ENCODE measurements around the gene KDM2A.

KDM2A gene

DNA sequence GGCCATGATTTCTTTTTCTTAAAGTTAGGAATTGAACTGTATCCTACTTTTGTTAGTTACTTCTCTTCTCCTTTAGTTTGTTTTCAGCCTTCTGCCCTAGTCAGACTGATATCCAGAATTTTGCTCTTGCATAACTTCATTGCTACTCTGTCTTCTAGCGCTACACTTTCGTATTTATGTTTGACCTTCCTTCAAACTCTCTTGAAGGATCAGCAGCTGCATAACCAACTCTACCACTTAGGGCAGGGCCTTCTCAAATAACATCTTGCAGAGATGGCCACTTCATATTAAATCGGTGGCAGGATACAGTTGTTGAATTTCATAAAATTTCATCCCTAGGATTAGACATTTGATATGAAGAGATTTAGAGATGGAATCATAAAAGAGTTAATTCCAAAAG lies 43.9 kb downstream of the KDM2A start:
- Histone ChIP-seq H3K4me1 (ENCODE audit: control insufficient read depth, insufficient read depth, low read length) (no peaks in the 10 kb centered on the region), H3K9me3 (ENCODE audit: control insufficient read depth, insufficient read depth, low read depth, low read length) (no peaks in the 10 kb centered on the region), H3K27ac (ENCODE audit: extremely low read depth, low read depth, low read length) (no peak overlapping the region), H3K4me3 (ENCODE audit: low read depth, low read length) (no peak overlapping the region), H3K36me3 (ENCODE audit: control insufficient read depth in 2 of 2, insufficient read depth in 1 of 2, low read length in 2 of 2) (peaks cover 0 to 3% of the 10 kb centered on the region in 2 experiments; a peak in 1 of 3 replicates)
- ChIA-PET CTCF (no interaction called here), POLR2A (no interaction called here)
- TF ChIP-seq, protein P1, sequence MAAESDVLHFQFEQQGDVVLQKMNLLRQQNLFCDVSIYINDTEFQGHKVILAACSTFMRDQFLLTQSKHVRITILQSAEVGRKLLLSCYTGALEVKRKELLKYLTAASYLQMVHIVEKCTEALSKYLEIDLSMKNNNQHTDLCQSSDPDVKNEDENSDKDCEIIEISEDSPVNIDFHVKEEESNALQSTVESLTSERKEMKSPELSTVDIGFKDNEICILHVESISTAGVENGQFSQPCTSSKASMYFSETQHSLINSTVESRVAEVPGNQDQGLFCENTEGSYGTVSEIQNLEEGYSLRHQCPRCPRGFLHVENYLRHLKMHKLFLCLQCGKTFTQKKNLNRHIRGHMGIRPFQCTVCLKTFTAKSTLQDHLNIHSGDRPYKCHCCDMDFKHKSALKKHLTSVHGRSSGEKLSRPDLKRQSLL (tag by site-specific recombination; IDR thresholded peaks at IDR 0.05) = no peak
- no peak for TF ChIP-seq ZNF174 (tag by site-specific recombination; IDR thresholded peaks at IDR 0.05)
- TF ChIP-seq ZNF501 (tag by site-specific recombination; IDR thresholded peaks at IDR 0.05) = no peak
- no peak for TF ChIP-seq ZNF292 (tag by site-specific recombination; IDR thresholded peaks at IDR 0.05; ENCODE audit: borderline replicate concordance, low read depth)
- TF ChIP-seq, protein P2, sequence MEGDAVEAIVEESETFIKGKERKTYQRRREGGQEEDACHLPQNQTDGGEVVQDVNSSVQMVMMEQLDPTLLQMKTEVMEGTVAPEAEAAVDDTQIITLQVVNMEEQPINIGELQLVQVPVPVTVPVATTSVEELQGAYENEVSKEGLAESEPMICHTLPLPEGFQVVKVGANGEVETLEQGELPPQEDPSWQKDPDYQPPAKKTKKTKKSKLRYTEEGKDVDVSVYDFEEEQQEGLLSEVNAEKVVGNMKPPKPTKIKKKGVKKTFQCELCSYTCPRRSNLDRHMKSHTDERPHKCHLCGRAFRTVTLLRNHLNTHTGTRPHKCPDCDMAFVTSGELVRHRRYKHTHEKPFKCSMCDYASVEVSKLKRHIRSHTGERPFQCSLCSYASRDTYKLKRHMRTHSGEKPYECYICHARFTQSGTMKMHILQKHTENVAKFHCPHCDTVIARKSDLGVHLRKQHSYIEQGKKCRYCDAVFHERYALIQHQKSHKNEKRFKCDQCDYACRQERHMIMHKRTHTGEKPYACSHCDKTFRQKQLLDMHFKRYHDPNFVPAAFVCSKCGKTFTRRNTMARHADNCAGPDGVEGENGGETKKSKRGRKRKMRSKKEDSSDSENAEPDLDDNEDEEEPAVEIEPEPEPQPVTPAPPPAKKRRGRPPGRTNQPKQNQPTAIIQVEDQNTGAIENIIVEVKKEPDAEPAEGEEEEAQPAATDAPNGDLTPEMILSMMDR (tag by site-specific recombination; IDR thresholded peaks at IDR 0.05) = no peak
- TF ChIP-seq ZNF302 (tag by site-specific recombination; IDR thresholded peaks at IDR 0.05; ENCODE audit: low read depth) = no peak
- no peak for TF ChIP-seq OVOL3 (tag by site-specific recombination; IDR thresholded peaks at IDR 0.05)
- TF ChIP-seq MZF1 (tag by site-specific recombination; IDR thresholded peaks at IDR 0.05; ENCODE audit: borderline replicate concordance) = no peak
- TF ChIP-seq, protein P3, sequence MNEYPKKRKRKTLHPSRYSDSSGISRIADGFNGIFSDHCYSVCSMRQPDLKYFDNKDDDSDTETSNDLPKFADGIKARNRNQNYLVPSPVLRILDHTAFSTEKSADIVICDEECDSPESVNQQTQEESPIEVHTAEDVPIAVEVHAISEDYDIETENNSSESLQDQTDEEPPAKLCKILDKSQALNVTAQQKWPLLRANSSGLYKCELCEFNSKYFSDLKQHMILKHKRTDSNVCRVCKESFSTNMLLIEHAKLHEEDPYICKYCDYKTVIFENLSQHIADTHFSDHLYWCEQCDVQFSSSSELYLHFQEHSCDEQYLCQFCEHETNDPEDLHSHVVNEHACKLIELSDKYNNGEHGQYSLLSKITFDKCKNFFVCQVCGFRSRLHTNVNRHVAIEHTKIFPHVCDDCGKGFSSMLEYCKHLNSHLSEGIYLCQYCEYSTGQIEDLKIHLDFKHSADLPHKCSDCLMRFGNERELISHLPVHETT (tag by site-specific recombination; IDR thresholded peaks at IDR 0.05) = no peak
- TF ChIP-seq, protein P4, sequence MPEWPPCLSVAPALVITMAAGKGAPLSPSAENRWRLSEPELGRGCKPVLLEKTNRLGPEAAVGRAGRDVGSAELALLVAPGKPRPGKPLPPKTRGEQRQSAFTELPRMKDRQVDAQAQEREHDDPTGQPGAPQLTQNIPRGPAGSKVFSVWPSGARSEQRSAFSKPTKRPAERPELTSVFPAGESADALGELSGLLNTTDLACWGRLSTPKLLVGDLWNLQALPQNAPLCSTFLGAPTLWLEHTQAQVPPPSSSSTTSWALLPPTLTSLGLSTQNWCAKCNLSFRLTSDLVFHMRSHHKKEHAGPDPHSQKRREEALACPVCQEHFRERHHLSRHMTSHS (tag by site-specific recombination; IDR thresholded peaks at IDR 0.05) = no peak
- no peak for TF ChIP-seq TRIM28 (IDR thresholded peaks at IDR 0.05; ENCODE audit: borderline replicate concordance, low read length)
- TF ChIP-seq ZNF19 (tag by site-specific recombination; IDR thresholded peaks at IDR 0.05; ENCODE audit: low read depth) = no peak
- TF ChIP-seq, protein P5, sequence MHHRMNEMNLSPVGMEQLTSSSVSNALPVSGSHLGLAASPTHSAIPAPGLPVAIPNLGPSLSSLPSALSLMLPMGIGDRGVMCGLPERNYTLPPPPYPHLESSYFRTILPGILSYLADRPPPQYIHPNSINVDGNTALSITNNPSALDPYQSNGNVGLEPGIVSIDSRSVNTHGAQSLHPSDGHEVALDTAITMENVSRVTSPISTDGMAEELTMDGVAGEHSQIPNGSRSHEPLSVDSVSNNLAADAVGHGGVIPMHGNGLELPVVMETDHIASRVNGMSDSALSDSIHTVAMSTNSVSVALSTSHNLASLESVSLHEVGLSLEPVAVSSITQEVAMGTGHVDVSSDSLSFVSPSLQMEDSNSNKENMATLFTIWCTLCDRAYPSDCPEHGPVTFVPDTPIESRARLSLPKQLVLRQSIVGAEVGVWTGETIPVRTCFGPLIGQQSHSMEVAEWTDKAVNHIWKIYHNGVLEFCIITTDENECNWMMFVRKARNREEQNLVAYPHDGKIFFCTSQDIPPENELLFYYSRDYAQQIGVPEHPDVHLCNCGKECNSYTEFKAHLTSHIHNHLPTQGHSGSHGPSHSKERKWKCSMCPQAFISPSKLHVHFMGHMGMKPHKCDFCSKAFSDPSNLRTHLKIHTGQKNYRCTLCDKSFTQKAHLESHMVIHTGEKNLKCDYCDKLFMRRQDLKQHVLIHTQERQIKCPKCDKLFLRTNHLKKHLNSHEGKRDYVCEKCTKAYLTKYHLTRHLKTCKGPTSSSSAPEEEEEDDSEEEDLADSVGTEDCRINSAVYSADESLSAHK (tag by site-specific recombination; IDR thresholded peaks at IDR 0.05) = no peak
- no peak for TF ChIP-seq ZNF184 (tag by site-specific recombination; IDR thresholded peaks at IDR 0.05)
- no peak for TF ChIP-seq ZNF214 (tag by site-specific recombination; IDR thresholded peaks at IDR 0.05; ENCODE audit: borderline replicate concordance)
- TF ChIP-seq ZNF112 (tag by site-specific recombination; IDR thresholded peaks at IDR 0.05) = no peak
- TF ChIP-seq, protein P6, sequence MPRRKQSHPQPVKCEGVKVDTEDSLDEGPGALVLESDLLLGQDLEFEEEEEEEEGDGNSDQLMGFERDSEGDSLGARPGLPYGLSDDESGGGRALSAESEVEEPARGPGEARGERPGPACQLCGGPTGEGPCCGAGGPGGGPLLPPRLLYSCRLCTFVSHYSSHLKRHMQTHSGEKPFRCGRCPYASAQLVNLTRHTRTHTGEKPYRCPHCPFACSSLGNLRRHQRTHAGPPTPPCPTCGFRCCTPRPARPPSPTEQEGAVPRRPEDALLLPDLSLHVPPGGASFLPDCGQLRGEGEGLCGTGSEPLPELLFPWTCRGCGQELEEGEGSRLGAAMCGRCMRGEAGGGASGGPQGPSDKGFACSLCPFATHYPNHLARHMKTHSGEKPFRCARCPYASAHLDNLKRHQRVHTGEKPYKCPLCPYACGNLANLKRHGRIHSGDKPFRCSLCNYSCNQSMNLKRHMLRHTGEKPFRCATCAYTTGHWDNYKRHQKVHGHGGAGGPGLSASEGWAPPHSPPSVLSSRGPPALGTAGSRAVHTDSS (tag by site-specific recombination; IDR thresholded peaks at IDR 0.05) = no peak
- no peak for TF ChIP-seq BCL11A (tag by site-specific recombination; IDR thresholded peaks at IDR 0.05; ENCODE audit: low read depth)
- no peak for TF ChIP-seq ZNF707 (tag by site-specific recombination; IDR thresholded peaks at IDR 0.05)
